H1 (cell line): ENCODE results near the gene RALGAPB. TPM values are rescaled to one million over a fixed set of nuclear protein-coding genes. Genes with fewer than 3 reads are reported as not detected.

Experiments used
- CTCF ChIA-PET: fragments of 300-600 bp; sonication (Branson Sonifier 250); formaldehyde crosslinking; loops from one replicate; lab custom pipeline; 2021; ENCODE audit not compliant: partially characterized antibody; lab: Charles Lee
- POLR2A ChIA-PET: fragments of 300-600 bp; sonication (Branson Sonifier 250); formaldehyde crosslinking; loops from one replicate; lab custom pipeline; 2021; ENCODE audit warnings: inconsistent platforms; ENCODE audit not compliant: partially characterized antibody; lab: Charles Lee
- DNase-seq, 2 experiments: peaks; one replicate each; pipeline versions ENCODE4 v3.0.0 to v3.0.0-alpha.2; 2010 to 2022; ENCODE audit warnings: low spot score in 2 of 2, low read depth in 1 of 2, mixed read lengths in 1 of 2
- FAIRE-seq: peaks from 2 replicates; lab custom pipeline; 2011; peaks lifted over from hg19 to GRCh38; lab: Jason Lieb, UNC
- H2AFZ ChIP-seq: 2 replicates; pipeline ENCODE4 v1.8.1; 2012; ENCODE audit warnings: low read length, inconsistent platforms
- H2AK5ac ChIP-seq: 2 replicates; pipeline ENCODE4 v1.6.1; 2013; ENCODE audit warnings: low read depth, low read length
- H2BK120ac ChIP-seq: replicated peaks from 2 replicates; pipeline ENCODE3; 2013; ENCODE audit warnings: low read depth, low read length, inconsistent platforms
- H2BK12ac ChIP-seq: 2 replicates; pipeline ENCODE4 v1.6.1; 2013; ENCODE audit warnings: low read depth, low read length
- H2BK15ac ChIP-seq: 2 replicates; pipeline ENCODE4 v1.6.1; 2013; ENCODE audit warnings: low read length
- H2BK20ac ChIP-seq: 2 replicates; pipeline ENCODE4 v1.6.1; 2013; ENCODE audit warnings: low read length
- H2BK5ac ChIP-seq: 2 replicates; pipeline ENCODE4 v1.6.1; 2013; ENCODE audit warnings: low read depth, low read length
- H3K14ac ChIP-seq: 2 replicates; pipeline ENCODE4 v1.6.1; 2013; ENCODE audit warnings: inconsistent platforms; ENCODE audit not compliant: insufficient read length
- H3K18ac ChIP-seq: 2 replicates; pipeline ENCODE4 v1.6.1; 2013; ENCODE audit warnings: low read length; ENCODE audit errors: extremely low read depth
- H3K23ac ChIP-seq: 2 replicates; pipeline ENCODE4 v1.6.1; 2013; ENCODE audit warnings: inconsistent platforms; ENCODE audit not compliant: insufficient read length
- H3K23me2 ChIP-seq: 2 replicates; pipeline ENCODE4 v1.6.1; 2013; ENCODE audit warnings: low read depth, low read length
- H3K27ac ChIP-seq: 2 replicates; pipeline ENCODE4 v1.6.1; 2011; ENCODE audit warnings: low read depth, low read length, inconsistent platforms
- H3K27me3 ChIP-seq, 4 experiments: replicated peaks in 1 of 4; 1 replicate in 1 of 4; 2 replicates in 3 of 4; pipeline versions ENCODE4 v1.6.1 to v1.8.1; 2011 to 2013; ENCODE audit warnings: low read length in 3 of 4, mild to moderate bottlenecking in 3 of 4, inconsistent platforms in 2 of 4, mixed read lengths in 2 of 4, moderate library complexity in 1 of 4; ENCODE audit not compliant: control insufficient read depth in 3 of 4, insufficient read depth in 3 of 4; ENCODE audit errors: extremely low read depth in 1 of 4
- H3K36me3 ChIP-seq, 4 experiments: 2 replicates each; pipeline versions ENCODE4 v1.6.1 to v1.8.1; 2011 to 2013; ENCODE audit warnings: mild to moderate bottlenecking in 4 of 4, low read length in 3 of 4, moderate library complexity in 2 of 4, control low read depth in 1 of 4, inconsistent platforms in 1 of 4; ENCODE audit not compliant: insufficient read depth in 4 of 4, control insufficient read depth in 2 of 4
- H3K4ac ChIP-seq: replicated peaks from 2 replicates; pipeline ENCODE3; 2013; ENCODE audit warnings: low read length, low read depth, mixed read lengths, inconsistent platforms; ENCODE audit not compliant: insufficient read length
- H3K4me1 ChIP-seq, 4 experiments: replicated peaks in 1 of 4; 1 replicate in 1 of 4; 2 replicates in 3 of 4; pipeline versions ENCODE4 v1.6.1 to v1.8.1; 2011 to 2013; ENCODE audit warnings: low read length in 3 of 4, inconsistent platforms in 2 of 4, mixed read lengths in 1 of 4; ENCODE audit not compliant: insufficient read depth in 4 of 4, control insufficient read depth in 3 of 4
- H3K4me2 ChIP-seq, 2 experiments: 2 replicates each; pipeline versions ENCODE4 v1.6.1 to v1.8.1; 2011 to 2013; ENCODE audit warnings: low read depth in 2 of 2, low read length in 2 of 2, control low read depth in 1 of 2, inconsistent platforms in 1 of 2, mild to moderate bottlenecking in 1 of 2; ENCODE audit not compliant: insufficient read depth in 1 of 2
- H3K4me3 ChIP-seq, 4 experiments: fragments of 200-600, 300-600 bp in 1 of 4; sonication (generic), shearing (Covaris generic), sonication (Bioruptor Twin) in 1 of 4; 2 replicates each; pipeline versions ENCODE4 v1.5.1 to v1.8.1; 2011 to 2016; ENCODE audit warnings: low read length in 4 of 4, low read depth in 3 of 4, control low read depth in 2 of 4, inconsistent platforms in 2 of 4, mild to moderate bottlenecking in 2 of 4, mixed read lengths in 1 of 4, moderate library complexity in 1 of 4; ENCODE audit not compliant: insufficient read depth in 2 of 4; ENCODE audit errors: extremely low read depth in 1 of 4
- H3K56ac ChIP-seq: replicated peaks from 2 replicates; pipeline ENCODE3; 2013; ENCODE audit warnings: low read depth, mild to moderate bottlenecking, mixed read lengths, low read length, inconsistent platforms; ENCODE audit not compliant: insufficient read length
- H3K79me1 ChIP-seq: 2 replicates; pipeline ENCODE4 v1.6.1; 2013; ENCODE audit warnings: low read depth, low read length, control low read depth
- H3K79me2 ChIP-seq, 2 experiments: 2 replicates each; pipeline versions ENCODE4 v1.6.1 to v1.8.1; 2012 to 2013; ENCODE audit warnings: low read length in 2 of 2, mild to moderate bottlenecking in 2 of 2, inconsistent platforms in 1 of 2; ENCODE audit not compliant: insufficient read depth in 2 of 2, control insufficient read depth in 1 of 2
- H3K9ac ChIP-seq, 4 experiments: replicated peaks in 1 of 4; 1 replicate in 1 of 4; 2 replicates in 3 of 4; pipeline versions ENCODE4 v1.6.1 to v1.8.1; 2011 to 2013; ENCODE audit warnings: low read depth in 3 of 4, low read length in 3 of 4, control low read depth in 2 of 4, mild to moderate bottlenecking in 2 of 4, moderate library complexity in 2 of 4, inconsistent platforms in 1 of 4; ENCODE audit errors: extremely low read depth in 1 of 4
- H3K9me3 ChIP-seq, 2 experiments: 2 replicates each; pipeline versions ENCODE4 v1.6.1 to v1.8.1; 2012 to 2013; ENCODE audit warnings: mild to moderate bottlenecking in 2 of 2, moderate library complexity in 2 of 2, control low read depth in 1 of 2, inconsistent platforms in 1 of 2, low read depth in 1 of 2, low read length in 1 of 2, mixed read lengths in 1 of 2; ENCODE audit not compliant: insufficient read depth in 2 of 2
- H4K20me1 ChIP-seq, 2 experiments: replicated peaks in 1 of 2; 2 replicates each; pipeline versions ENCODE3 to v1.8.1; 2011 to 2013; ENCODE audit warnings: inconsistent platforms in 2 of 2, low read length in 2 of 2, mild to moderate bottlenecking in 1 of 2; ENCODE audit not compliant: insufficient read depth in 2 of 2, control insufficient read depth in 1 of 2
- H4K5ac ChIP-seq: 2 replicates; pipeline ENCODE4 v1.6.1; 2013; ENCODE audit warnings: low read length, low read depth, mixed read lengths, inconsistent platforms; ENCODE audit not compliant: insufficient read length
- H4K8ac ChIP-seq: 2 replicates; pipeline ENCODE4 v1.8.0; 2013; ENCODE audit warnings: mild to moderate bottlenecking, moderate library complexity, low read length, inconsistent platforms; ENCODE audit not compliant: insufficient read depth; ENCODE audit errors: extremely low read depth
- H4K91ac ChIP-seq: replicated peaks from 2 replicates; pipeline ENCODE3; 2013; ENCODE audit warnings: low read length, mixed read lengths, inconsistent platforms; ENCODE audit not compliant: insufficient read length
- BACH1 ChIP-seq: IDR thresholded peaks from 2 replicates; pipeline ENCODE4 v1.6.1; 2012; ENCODE audit warnings: low read length, improper control_type of control experiment
- NANOG ChIP-seq: IDR thresholded peaks from 2 replicates; pipeline ENCODE4 v1.6.1; 2011; ENCODE audit warnings: low read length, low read depth, mild to moderate bottlenecking, inconsistent platforms; ENCODE audit not compliant: insufficient read depth, poor library complexity, severe bottlenecking
- WGBS, 2 experiments: shearing (Covaris generic) in 1 of 2; methylation state at CpG; one replicate each; pipeline versions ENCODE4 v1.1.6 to v1.1.7; 2013 to 2015; ENCODE audit warnings: low lambda C conversion rate in 2 of 2, mixed read lengths in 2 of 2, inconsistent platforms in 1 of 2, low coverage in 1 of 2, missing lambda C conversion rate in 1 of 2; ENCODE audit not compliant: insufficient replicate concordance in 2 of 2, insufficient coverage in 1 of 2, insufficient read length in 1 of 2; ENCODE audit errors: extremely low coverage in 1 of 2, missing lambda C conversion rate in 1 of 2; 5-methylcytosine and 5-hydroxymethylcytosine counted together
- polyA plus RNA-seq, 7 experiments: library from polyadenylated mRNA; depleted of rRNA in 3 of 7; stranded (reverse) in 5 of 7; unstranded in 2 of 7; fragments of >200 nt in 5 of 7; fragments of 200-250 nt in 2 of 7; gene quantifications; 1 replicate in 5 of 7; 2 replicates in 1 of 7; 4 replicates in 1 of 7; pipeline versions ENCODE4 v1.2.1 to v1.2.3, GENCODE V29; 2011 to 2013; ENCODE audit warnings: missing spikeins in 2 of 7, mixed read lengths in 2 of 7
- total RNA-seq: library from RNA; stranded (reverse); fragmentation: NEBNext Ultra II Directional; extraction: Animal tissue kit (Norgen Biotek cat#: 25700); gene quantifications from 2 replicates; pipeline ENCODE4 v1.2.1, GENCODE V29; 2021

Gene RALGAPB
- total and polyA plus RNA-seq, 2 of the 8 experiments (the other 6 are each of a cell fraction or from before 2014, with no cell fraction given), result 10.6 to 35.1 TPM

GRCh38 chr20:38519426-38519825, 46.8 kb downstream of the RALGAPB start:
- Histone ChIP-seq H3K27me3 (no peaks in the 10 kb centered on the region), H2BK120ac (no peak overlapping the region), H2BK20ac (no peak overlapping the region), H4K8ac (no peak overlapping the region), H3K23me2 (no peaks in the 10 kb centered on the region), H3K18ac (no peak overlapping the region), H2AFZ (no peak overlapping the region), H2BK5ac (no peak overlapping the region), H3K36me3 (peaks cover 2 to 17% (median 10%) of the 10 kb centered on the region in 4 experiments; a peak in 6 of 8 replicates), H3K9ac (no peak overlapping the region), H4K91ac (no peak overlapping the region), H3K4me3 (no peak overlapping the region), H3K4me2 (no peak overlapping the region), H4K5ac (no peak overlapping the region), H2BK12ac (no peak overlapping the region), H2BK15ac (no peak overlapping the region), H2AK5ac (no peak overlapping the region), H3K4ac (no peak overlapping the region), H3K14ac (no peak overlapping the region), H4K20me1 (no peaks in the 10 kb centered on the region), H3K23ac (no peak overlapping the region), H3K56ac (no peak overlapping the region), H3K4me1 (no peaks in the 10 kb centered on the region), H3K27ac (no peak overlapping the region), H3K79me1 (no peaks in the 10 kb centered on the region), H3K9me3 (no peaks in the 10 kb centered on the region), H3K79me2 (no peaks in the 10 kb centered on the region)
- TF ChIP-seq NANOG, result no peak
- no peak for TF ChIP-seq BACH1
- 80% methylated on average over 1 of the region's 1 CpG; no CpG with 5 or more reads in 1 of the 2 experiments for WGBS, 2 experiments
- DNase-seq (no peak), FAIRE-seq (no peak)
- POLR2A ChIA-PET, result interaction anchor here (2.1 kb wide), 1 partner anchor 10 kb away, joined by 6 read pairs; no protein-coding TSS in a partner anchor
- CTCF ChIA-PET, result interaction anchor here (0.8 to 1.0 kb wide), 2 partner anchors 73 to 173 kb away, joined by 3 read pairs; partner anchors contain the start of gene LBP
